AML-193 (cell line): ENCODE data around the gene ZNF816.
"Not testable (repeated sequence)": the region's sequence is repeated elsewhere in the genome, so short reads cannot be mapped to it uniquely, and the experiment has no call there.

ENCODE experiments used
- DNase-seq, 2 experiments: peaks; one replicate each; lab custom pipeline; 2025; lab: John Stamatoyannopoulos, UW

The ZNF816 gene

GRCh38 chr19:52959613-52960295, 2.9 kb downstream of the ZNF816 start:
- no peak for DNase-seq

- no peak for DNase-seq
Measured at GRCh38 chr19:52957591-52957990, 5.1 kb downstream of the ZNF816 start.

- DNase-seq, result no peak
Measured at GRCh38 chr19:52956917-52957316, 5.8 kb downstream of the ZNF816 start.

- no peak for DNase-seq
Measured at GRCh38 chr19:52949422-52949821, 13.3 kb downstream of the ZNF816 start.

GRCh38 chr19:52948025-52948770, 14.5 kb downstream of the ZNF816 start:
- no peak for DNase-seq

- no peak for DNase-seq
Measured at GRCh38 chr19:52946322-52947310, 16.1 kb downstream of the ZNF816 start.

- DNase-seq, result no peak
Measured at GRCh38 chr19:52945652-52946321, 16.9 kb downstream of the ZNF816 start.

- DNase-seq, result not testable (repeated sequence)
Measured at GRCh38 chr19:52944703-52945493, 17.8 kb downstream of the ZNF816 start.

GRCh38 chr19:52943884-52944643, 18.6 kb downstream of the ZNF816 start:
- DNase-seq, result no peak

- no peak for DNase-seq
Measured at GRCh38 chr19:52943134-52943883, 19.4 kb downstream of the ZNF816 start.

GRCh38 chr19:52942386-52943133, 20.1 kb downstream of the ZNF816 start:
- peak; percentile 59 to 69 for DNase-seq

GRCh38 chr19:52941941-52942385, 20.7 kb downstream of the ZNF816 start:
- DNase-seq, result no peak

GRCh38 chr19:52941523-52941922, 21.2 kb downstream of the ZNF816 start:
- DNase-seq, result not testable (repeated sequence)

- DNase-seq, result not testable (repeated sequence)
Measured at GRCh38 chr19:52940905-52941304, 21.8 kb downstream of the ZNF816 start.

GRCh38 chr19:52938761-52939160, 23.9 kb downstream of the ZNF816 start:
- DNase-seq, result no peak

GRCh38 chr19:52936954-52937325, 25.7 kb downstream of the ZNF816 start:
- no peak for DNase-seq

- peak; percentile 32 to 49 for DNase-seq
Measured at GRCh38 chr19:52936151-52936953, 26.3 kb downstream of the ZNF816 start.

- no peak for DNase-seq
Measured at GRCh38 chr19:52935434-52935833, 27.2 kb downstream of the ZNF816 start.
